GM21717 (cell line): ENCODE results near the gene PDE6B.
"Not testable (repeated sequence)": the region's sequence is repeated elsewhere in the genome, so short reads cannot be mapped to it uniquely, and the experiment has no call there.

Experiments used
- ATAC-seq: cut with Tn5 transposase; IDR thresholded peaks from one replicate; pipeline ENCODE4 v1.9.1; 2021; ENCODE audit warnings: mild to moderate bottlenecking, moderate library complexity; ENCODE audit not compliant: unreplicated experiment

The PDE6B gene

GRCh38 chr4:703336-704197, 78.2 kb downstream of the PDE6B start:
- no peak for ATAC-seq

- no peak for ATAC-seq
Observed at GRCh38 chr4:704198-704891, 79.0 kb downstream of the PDE6B start.

- no peak for ATAC-seq
Observed at GRCh38 chr4:704971-705277, 79.6 kb downstream of the PDE6B start.

GRCh38 chr4:705278-706082, 80.1 kb downstream of the PDE6B start, which contains the start of gene PCGF3:
PCGF3 (plus strand) TSS chr4:705832; CDS start chr4:733681, 27,849 bp downstream.
- peak; percentile 82 for ATAC-seq

GRCh38 chr4:706083-706633, 80.8 kb downstream of the PDE6B start:
- not testable (repeated sequence) for ATAC-seq

GRCh38 chr4:706834-707598, 81.6 kb downstream of the PDE6B start:
- ATAC-seq, result no peak

GRCh38 chr4:707929-708630, 82.7 kb downstream of the PDE6B start:
- no peak for ATAC-seq

GRCh38 chr4:708631-708933, 83.2 kb downstream of the PDE6B start:
- no peak for ATAC-seq

- no peak for ATAC-seq
Observed at GRCh38 chr4:709348-709747, 84.0 kb downstream of the PDE6B start.

- no peak for ATAC-seq
Observed at GRCh38 chr4:710116-710515, 84.7 kb downstream of the PDE6B start.

GRCh38 chr4:710916-711315, 85.5 kb downstream of the PDE6B start:
- ATAC-seq, result no peak

- no peak for ATAC-seq
Observed at GRCh38 chr4:712093-712492, 86.7 kb downstream of the PDE6B start.

GRCh38 chr4:712916-713632, 87.7 kb downstream of the PDE6B start:
- ATAC-seq, result no peak

- no peak for ATAC-seq
Observed at GRCh38 chr4:714087-714486, 88.7 kb downstream of the PDE6B start.

- ATAC-seq, result no peak
Observed at GRCh38 chr4:717601-718320, 92.4 kb downstream of the PDE6B start.

- no peak for ATAC-seq
Observed at GRCh38 chr4:718460-718859, 93.1 kb downstream of the PDE6B start.
